HG03378 (cell line): ENCODE results near the gene CXCL12.

Source experiments
- ATAC-seq: cut with Tn5 transposase; IDR thresholded peaks from one replicate; pipeline ENCODE4 v1.9.1; 2021; ENCODE audit warnings: mild to moderate bottlenecking, moderate library complexity; ENCODE audit not compliant: unreplicated experiment

The CXCL12 gene

DNA sequence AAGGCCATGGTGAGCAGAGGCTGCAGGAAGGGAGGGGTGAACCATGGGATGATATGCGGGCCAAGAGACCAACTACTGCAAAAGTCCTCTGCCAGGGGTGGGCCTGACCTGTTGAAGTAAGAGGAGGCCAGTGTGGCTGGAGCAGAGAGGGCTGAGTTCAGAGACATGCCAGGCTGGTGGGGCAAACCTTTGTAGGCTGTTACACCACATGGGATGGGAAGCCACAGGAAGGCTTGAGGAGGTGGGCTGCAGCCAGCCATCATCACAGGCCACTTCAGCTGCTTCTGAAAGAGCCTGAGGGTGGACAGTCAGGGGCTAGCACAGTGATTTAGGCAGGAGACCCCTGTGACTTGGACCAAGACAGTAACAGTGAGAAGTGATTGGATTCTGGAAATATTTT, 20.3 kb downstream of the CXCL12 start:
- ATAC-seq: no peak

GRCh38 chr10:44363716-44364115, 21.2 kb downstream of the CXCL12 start:
- ATAC-seq: no peak

DNA sequence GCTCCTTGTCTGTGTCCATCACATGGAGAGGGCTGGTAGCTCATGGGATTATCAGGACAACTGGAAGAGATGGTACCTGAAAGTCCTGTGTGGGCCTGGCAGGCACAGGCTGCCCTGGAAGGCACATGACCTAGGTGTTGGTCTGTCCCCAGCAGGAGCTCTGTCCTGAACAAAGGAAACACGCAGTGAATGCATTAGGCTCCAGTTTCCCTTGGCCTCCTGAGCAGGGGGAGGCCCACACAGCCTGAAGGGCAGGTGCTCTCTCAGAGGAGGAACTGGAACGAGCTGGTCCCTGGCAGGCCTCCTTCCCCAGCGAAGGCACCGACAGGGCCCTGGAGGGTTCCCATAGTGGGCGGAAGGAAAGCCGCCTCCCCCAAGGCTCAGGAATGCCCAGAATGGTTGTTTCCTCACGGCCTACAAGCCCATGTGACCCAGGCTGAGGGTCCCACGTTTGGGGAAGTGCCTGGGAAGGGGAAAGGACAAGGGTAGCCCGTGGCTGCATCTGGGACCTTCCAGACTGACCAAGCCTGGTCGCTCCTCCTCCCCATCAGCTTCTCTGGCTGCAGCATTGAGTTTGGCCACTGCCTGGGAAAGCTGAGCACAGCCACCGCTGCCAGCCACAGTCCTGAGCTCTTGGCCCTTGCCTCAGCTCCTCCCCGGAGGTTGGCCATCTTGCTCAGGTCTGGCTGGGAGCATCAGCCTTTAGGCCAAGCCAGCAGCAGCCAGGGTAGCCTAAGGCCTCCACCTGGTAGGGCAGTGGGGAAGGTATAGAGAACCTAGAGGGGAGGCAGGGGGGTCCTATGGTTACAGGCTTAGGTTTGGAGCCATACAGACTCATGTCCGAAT, 21.8 kb downstream of the CXCL12 start:
- ATAC-seq: no peak

DNA sequence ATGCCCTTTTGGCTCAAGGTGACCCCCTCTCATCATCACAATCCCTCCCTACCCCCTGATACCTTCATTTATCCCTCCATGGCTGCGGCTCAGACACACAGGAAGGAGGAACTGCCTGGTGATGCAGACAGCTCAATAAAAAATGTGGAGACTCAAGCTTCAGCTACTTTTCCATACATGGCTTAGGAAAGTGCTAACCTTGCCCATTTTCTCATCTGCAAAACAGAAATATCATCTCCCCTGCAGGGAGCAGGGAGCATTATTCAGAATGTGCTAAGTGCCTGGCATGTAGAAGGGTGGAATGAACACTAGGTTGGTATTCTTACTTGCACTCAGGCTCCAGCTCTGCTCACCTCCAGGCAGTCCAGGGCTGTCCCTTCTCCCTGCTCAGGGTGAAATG, 23.8 kb downstream of the CXCL12 start:
- ATAC-seq: no peak

DNA sequence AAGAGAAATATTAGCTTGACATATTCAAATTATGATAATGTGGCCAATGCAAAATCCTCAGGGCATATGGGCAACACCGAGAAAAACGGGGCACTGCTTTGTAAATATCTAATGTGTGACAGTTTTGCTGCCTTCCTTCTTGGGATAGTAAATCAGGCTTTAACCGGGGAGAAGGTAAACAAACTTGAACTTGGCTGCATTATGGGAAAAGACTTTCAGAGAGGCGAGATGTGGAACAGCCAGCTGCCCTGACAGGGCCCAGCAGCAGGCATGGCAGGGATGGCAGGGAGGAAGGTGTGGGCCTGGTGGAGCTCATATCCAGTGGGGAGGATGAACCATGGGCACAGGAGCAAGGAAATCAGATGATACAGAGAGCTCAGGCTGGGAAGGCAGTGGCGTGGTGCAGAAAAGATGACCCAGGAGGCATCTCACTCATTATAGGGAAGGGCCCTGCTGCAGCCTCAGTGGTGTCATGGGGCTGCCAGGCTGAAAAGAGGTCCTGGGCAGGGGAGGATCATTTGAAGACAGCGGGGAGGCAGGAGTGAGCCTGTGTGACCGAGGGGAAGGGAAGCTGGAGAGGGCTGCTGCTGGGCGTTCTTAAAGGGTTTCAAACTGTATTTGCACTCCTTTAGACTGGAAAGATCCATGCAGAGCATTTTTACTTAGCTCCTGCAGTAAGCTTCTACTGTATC, 26.7 kb downstream of the CXCL12 start:
- ATAC-seq: no peak

- no peak for ATAC-seq
Measured at GRCh38 chr10:44357023-44357540, 27.8 kb downstream of the CXCL12 start.

DNA sequence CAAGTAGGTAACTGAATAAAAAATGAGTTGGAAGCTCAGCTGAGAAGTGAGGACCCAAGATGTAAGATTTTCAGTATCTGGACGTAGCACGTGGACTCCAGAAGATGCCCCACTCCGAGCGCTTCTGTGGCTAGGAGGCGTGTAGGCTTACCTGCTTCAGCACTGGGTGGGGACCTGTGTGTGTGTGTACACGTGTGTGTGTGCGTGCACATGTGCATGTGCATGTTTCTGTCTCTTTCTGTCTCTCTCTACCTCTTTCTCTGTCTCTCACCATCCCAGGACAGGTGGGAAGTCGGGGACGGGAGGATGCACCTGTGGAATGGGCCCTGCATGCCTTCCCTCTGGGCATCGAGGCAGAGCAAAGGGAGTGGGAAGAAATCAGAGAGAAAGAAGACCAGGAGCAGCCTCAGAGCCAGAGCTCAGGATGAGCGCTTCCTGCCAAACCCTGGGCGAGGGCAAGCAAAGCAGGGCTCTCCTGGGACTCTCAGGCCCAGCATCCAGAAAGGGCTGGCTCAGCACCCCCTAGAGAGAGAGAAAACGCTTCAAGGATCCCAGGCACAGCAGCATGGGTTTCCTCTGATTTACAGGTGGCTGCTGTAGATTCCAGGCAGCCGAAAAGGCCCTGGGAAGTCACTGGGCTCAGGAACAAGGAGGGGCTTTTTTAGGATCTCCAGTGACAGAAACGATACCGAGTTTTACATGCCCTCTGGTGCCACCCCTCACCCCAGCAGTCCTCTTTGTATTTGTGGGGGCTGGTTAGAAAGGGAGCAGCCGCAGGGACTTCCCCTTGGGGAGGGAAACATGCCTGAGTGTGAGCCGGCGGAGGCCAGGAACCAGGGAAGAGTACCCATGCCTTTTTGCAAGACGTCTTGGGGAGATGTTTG, 28.5 kb downstream of the CXCL12 start:
- no peak for ATAC-seq

DNA sequence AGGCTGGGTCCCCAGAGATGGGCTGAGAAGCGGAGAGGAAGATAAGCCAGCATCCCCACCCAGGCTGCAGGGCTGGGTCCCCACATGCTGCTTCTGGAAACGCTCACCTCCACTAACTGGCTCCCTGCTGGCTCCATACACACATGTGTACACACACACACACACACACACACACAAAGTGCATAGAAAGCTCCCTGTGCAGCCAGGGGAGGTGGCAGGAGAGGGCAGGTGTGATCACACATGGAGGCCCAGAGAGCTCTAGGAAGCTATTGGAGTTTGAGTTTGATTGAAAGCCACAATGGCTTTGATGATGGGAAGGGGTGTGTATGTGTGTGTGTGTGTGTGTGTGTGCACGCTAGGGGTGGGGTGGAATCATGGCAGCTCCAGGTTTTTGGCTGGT, 29.3 kb downstream of the CXCL12 start:
- no peak for ATAC-seq

GRCh38 chr10:44354771-44355170, 30.1 kb downstream of the CXCL12 start:
- no peak for ATAC-seq

DNA sequence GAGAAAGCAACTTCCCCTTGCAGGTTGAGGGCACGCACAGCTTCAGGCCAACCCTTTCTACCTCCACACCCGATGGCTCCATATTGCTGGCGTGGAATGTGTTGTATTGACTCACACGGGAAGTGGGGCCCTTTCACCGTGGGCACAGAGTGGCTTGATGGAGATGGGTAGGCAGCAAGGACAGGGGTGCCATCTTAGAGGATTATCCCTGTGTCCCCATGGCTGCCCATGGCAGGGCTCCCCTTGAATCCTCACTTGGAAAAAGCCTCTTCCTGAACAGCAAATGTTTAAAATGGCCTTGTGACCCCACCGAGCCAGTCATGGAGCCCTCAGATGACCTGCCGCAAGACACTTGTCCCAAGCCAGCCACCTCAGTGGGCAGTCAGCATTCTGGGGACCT, 31.2 kb downstream of the CXCL12 start:
- no peak for ATAC-seq

DNA sequence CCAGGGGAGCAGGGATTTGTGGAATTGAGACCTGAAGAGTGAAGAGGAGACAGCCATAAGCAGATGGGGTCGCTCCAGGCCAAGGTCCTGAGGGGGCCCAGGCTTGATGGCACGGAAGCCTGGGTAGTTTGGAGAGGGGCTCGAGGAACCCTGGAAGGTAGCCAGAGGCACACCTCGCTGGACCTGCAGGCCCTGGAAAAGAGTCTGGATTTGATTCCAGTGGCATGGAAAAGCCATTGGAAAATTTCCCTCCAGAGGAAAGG, 31.8 kb downstream of the CXCL12 start:
- ATAC-seq: no peak

DNA sequence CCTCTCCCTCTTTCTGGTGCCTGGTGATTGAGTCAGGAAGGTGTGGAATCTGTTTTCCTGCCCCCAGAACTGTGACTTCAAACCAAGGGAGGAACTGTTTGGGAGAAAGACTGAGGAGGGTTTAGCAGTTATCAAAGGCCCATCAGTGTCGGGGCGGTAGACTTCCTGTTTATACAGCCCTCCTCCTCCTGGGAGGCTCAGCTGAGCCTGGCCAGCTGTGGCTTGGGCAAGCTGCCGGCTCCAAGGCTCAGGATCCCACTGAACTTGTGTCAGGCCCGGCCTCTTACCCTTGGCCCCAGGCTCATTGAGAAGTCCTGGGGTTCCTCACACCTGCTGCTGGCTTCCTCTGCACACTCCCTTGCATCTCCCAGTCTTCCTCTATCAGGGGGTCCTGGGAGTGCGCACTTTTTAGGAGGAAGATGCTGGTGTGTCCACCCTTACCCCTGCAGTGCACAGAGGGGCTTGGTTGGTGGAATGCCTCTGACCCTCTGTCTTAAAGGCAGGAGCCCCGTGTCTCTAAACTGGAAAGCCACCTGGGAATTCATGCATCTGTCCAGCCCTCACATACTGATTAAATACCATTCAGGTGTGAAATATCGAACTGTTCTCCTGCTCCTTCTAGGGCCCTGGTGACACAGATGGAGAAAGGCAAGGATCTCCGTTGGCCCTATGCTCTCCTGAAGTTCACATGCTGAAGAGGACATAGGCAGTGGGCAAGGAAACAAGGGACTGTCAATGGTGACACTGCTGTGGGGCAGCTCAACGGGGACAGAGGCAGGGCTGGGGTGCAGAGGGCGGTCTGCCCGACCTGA, 32.4 kb downstream of the CXCL12 start:
- no peak for ATAC-seq

- ATAC-seq: no peak
Measured at GRCh38 chr10:44348496-44348895, 36.4 kb downstream of the CXCL12 start.

GRCh38 chr10:44347609-44348400, 37.1 kb downstream of the CXCL12 start:
- no peak for ATAC-seq

GRCh38 chr10:44344727-44345126, 40.2 kb downstream of the CXCL12 start:
- ATAC-seq: no peak

DNA sequence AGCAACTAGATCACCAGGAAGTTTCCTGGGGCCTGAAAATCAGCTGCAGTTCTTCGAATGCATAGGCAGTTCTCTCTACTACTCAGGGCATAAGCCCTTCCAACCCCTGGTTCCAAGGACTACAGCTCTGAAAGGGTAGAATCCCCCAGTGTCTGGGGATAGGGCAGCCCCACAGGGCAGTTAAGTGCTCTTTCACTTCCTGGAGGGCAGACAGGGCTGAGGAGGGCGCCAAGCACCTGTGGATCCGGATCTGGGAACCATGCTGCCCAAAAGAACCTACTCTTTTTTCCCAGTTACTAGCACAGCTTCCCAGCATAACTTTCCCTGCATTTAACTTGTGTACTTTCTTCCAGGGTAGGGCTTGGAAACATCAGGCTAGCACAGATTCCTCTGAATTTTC, 41.1 kb downstream of the CXCL12 start:
- no peak for ATAC-seq

DNA sequence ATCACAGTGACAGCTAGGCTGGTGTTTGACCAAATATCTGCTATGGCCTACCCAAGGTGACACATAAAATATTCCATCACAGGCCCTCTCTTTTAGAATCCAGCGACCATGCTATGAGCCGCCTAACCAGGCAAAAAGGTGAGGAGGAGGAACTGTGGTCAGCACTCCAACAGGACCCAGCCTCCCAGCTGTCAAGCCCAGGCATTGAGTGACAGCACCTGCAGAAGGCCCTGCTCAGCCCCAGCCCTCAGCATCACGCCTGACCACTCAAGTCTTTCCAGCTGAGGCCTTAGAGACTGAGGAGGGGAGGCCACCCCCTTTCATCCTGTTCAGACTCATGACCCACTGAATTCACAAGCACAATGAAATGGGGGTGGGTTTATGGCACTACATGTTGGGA, 43.0 kb downstream of the CXCL12 start:
- no peak for ATAC-seq

DNA sequence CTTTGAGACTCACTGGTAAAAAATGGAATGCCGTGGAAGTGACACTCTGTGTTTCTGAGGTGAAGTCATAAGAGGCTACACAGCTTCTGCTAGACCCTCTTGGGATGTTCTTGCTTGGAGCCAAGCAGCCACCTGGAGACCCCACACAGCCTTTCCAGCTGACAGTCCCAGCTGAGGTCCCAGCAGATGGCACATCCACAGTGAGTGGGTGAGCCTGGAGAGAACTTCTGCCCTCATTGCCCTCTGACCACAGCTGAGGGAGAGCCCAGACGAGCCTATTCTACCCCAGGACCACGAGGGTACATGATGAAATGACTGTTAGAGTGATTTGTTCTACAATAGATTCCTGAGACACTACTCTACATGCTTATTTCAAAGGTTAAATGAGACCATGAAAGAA, 44.3 kb downstream of the CXCL12 start:
- ATAC-seq: no peak

GRCh38 chr10:44339218-44339617, 45.7 kb downstream of the CXCL12 start:
- no peak for ATAC-seq

GRCh38 chr10:44337081-44337480, 47.8 kb downstream of the CXCL12 start:
- no peak for ATAC-seq
